Forelimb muscle (tissue), 1 donor: ENCODE measurements around the gene P2RY2. TPM values are rescaled to one million over a fixed set of nuclear protein-coding genes. Genes with fewer than 3 reads are reported as not detected.
"Not testable (repeated sequence)": the region's sequence is repeated elsewhere in the genome, so short reads cannot be mapped to it uniquely, and the experiment has no call there.

Source experiments
- DNase-seq: peaks from one replicate; pipeline ENCODE4 v3.0.0-alpha.2; 2013; ENCODE audit warnings: low read depth
- polyA plus RNA-seq: library from polyadenylated mRNA; unstranded; fragments of 120-200 nt; gene quantifications from one replicate; pipeline ENCODE4 v1.2.1, GENCODE V29; 2013; ENCODE audit not compliant: insufficient read length

P2RY2 gene
- polyA plus RNA-seq, 1 donor = 2.0 TPM

- DNase-seq = no peak
Observed at GRCh38 chr11:73227571-73228211, 9.6 kb downstream of the P2RY2 start.

GRCh38 chr11:73228268-73229134 lies 10.4 kb downstream of the P2RY2 start:
- DNase-seq = no peak

DNA sequence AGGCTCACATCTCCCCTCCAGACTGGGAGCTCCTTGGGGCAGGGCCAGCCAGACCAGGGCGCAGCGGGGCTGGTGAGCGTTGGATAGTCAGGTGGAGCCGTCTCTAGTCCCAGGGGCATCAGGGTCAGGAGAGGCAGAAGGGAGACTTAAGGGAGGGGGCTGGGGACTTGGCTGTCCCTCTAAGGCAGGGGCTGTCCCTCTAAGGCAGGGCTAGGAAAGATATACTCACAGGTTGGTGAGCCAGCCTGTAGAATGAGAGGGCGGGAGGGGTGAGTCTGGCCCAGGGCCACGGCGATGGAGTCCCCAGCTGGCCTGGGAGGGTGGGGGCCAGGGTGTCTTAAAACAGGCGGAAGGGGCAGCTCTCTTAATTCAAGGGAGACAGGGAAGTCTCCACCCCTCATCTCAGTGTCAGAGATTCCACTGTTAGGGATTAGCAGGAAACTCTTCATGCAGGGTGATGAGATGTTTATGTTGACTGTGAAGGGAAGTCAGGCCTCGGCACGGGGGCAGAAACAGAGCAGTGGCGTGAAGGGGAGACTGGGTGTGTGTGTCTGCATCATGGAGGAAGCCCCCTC lies 11.3 kb downstream of the P2RY2 start:
- DNase-seq = no peak

DNA sequence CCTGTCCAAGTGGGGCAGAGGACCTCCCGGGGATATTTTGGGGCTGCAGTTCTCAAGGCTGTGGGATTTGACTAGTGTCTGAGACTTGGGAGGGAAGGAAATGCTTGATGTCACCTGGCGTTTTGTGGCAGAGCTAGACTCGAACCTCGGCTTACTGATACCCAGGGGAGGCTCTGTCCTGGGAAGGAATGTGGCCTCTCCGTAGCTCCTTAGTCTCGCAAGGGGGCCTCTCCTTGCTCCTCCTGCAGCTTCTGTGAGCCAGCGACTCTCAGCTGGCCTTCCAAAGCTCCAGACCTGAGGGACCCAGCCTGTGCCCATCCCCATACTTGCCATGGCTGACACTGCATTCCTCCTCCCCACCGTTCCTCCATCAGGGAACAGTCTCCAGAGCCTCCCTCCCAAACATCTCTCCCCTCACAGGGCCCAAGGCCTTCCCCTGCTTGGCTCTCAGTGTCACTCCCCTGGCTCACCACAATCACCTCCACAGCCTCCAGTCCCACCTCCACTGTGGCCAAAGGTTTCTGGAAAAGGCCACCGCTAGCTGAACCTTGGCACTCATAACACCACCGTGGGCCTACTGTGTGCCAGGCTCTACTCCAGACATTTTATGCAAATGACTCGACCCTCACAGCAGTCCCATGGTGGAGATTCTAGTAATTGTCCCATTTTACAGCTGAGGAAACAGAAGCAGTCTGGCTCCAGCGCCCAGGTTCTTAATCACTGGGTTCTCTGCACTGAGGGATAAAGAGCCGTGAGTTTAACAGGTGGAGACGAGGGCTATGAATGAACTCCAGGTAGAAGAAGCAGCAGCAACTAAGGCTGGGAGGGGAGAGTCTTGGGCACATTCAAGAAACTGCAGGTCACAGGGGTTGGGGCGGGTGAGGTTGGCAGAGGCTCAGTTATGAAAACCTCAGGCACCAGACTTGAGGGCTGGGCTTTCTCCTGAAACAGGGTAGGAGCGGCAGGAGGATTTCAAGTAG lies 12.1 kb downstream of the P2RY2 start:
- DNase-seq = no peak

GRCh38 chr11:73230931-73231330 lies 12.8 kb downstream of the P2RY2 start:
- no peak for DNase-seq

DNA sequence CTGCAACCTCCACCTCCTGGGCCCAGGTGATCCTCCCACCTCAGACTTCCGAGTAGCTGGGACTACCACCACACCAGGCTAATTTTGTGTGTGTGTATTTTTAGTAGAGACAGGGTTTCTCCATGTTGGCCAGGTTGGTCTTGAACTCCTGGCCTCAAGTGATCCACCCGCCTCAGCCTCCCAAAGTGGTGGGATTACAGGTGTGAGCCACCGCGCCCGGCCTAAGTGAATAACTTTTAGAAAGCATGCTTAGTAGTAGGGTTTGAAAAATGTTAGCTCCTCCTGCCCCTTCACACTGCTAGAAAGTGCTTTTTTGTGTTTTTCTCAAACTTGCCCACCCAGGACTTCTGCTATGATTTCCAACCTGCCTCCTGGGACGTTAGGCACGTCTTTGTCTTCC lies 14.4 kb downstream of the P2RY2 start:
- DNase-seq = not testable (repeated sequence)

GRCh38 chr11:73233211-73233610 lies 15.1 kb downstream of the P2RY2 start:
- DNase-seq = no peak

DNA sequence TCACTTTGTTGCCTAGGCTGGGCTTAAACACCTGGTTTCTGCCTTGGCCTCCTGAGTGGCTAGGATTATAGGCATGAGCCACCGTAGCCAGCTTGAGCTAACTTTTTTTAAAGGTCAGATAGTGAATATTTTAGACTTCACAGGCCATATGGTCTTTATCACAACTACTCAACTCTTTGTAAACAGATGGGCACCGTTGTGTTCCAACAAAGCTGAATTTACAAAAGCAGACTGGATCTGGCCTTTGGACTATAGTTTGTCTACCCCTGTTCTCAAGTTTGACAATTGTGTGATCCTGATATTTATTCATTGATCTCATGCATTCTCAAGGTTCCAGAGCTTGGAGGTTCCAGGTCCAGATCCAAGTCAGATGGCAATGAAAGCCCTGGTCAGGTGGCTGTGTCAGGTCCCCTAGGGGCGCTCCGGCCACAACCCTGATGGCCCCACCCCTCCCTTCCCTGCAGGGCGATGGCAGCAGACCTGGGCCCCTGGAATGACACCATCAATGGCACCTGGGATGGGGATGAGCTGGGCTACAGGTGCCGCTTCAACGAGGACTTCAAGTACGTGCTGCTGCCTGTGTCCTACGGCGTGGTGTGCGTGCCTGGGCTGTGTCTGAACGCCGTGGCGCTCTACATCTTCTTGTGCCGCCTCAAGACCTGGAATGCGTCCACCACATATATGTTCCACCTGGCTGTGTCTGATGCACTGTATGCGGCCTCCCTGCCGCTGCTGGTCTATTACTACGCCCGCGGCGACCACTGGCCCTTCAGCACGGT lies 15.8 kb downstream of the P2RY2 start:
- DNase-seq = no peak

DNA sequence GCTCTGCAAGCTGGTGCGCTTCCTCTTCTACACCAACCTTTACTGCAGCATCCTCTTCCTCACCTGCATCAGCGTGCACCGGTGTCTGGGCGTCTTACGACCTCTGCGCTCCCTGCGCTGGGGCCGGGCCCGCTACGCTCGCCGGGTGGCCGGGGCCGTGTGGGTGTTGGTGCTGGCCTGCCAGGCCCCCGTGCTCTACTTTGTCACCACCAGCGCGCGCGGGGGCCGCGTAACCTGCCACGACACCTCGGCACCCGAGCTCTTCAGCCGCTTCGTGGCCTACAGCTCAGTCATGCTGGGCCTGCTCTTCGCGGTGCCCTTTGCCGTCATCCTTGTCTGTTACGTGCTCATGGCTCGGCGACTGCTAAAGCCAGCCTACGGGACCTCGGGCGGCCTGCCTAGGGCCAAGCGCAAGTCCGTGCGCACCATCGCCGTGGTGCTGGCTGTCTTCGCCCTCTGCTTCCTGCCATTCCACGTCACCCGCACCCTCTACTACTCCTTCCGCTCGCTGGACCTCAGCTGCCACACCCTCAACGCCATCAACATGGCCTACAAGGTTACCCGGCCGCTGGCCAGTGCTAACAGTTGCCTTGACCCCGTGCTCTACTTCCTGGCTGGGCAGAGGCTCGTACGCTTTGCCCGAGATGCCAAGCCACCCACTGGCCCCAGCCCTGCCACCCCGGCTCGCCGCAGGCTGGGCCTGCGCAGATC lies 16.5 kb downstream of the P2RY2 start:
- DNase-seq = no peak

DNA sequence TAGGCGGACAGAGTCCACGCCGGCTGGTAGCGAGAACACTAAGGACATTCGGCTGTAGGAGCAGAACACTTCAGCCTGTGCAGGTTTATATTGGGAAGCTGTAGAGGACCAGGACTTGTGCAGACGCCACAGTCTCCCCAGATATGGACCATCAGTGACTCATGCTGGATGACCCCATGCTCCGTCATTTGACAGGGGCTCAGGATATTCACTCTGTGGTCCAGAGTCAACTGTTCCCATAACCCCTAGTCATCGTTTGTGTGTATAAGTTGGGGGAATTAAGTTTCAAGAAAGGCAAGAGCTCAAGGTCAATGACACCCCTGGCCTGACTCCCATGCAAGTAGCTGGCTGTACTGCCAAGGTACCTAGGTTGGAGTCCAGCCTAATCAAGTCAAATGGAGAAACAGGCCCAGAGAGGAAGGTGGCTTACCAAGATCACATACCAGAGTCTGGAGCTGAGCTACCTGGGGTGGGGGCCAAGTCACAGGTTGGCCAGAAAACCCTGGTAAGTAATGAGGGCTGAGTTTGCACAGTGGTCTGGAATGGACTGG lies 17.2 kb downstream of the P2RY2 start:
- DNase-seq = no peak

DNA sequence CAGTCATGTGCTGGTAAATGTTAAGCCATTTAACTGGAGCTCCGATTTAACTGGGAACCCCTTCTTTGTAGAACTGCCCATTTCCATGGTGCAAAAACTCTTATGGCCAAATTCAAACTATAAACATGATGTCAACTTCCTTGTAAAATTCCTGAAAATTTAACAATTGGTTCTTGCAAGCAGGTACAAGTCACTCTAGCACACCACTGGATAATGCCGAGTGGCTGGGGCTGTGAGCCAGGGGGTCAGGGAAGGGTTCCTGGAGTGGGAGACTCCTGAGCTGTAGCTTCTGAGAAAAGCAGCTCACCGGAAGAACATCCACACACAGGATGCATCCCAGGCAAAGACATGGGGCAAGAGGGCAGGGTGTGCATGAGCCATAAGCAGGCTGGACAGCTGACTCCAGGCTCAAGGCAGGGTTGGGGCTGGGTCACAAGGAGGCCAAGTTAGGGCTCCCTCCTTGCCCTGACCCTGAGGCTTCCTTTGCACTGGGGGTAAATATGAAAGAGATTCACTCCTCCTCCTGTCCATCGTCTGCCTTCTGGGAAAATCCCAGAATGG lies 18.2 kb downstream of the P2RY2 start:
- no peak for DNase-seq

- DNase-seq = no peak
Observed at GRCh38 chr11:73236854-73237253, 18.8 kb downstream of the P2RY2 start.

DNA sequence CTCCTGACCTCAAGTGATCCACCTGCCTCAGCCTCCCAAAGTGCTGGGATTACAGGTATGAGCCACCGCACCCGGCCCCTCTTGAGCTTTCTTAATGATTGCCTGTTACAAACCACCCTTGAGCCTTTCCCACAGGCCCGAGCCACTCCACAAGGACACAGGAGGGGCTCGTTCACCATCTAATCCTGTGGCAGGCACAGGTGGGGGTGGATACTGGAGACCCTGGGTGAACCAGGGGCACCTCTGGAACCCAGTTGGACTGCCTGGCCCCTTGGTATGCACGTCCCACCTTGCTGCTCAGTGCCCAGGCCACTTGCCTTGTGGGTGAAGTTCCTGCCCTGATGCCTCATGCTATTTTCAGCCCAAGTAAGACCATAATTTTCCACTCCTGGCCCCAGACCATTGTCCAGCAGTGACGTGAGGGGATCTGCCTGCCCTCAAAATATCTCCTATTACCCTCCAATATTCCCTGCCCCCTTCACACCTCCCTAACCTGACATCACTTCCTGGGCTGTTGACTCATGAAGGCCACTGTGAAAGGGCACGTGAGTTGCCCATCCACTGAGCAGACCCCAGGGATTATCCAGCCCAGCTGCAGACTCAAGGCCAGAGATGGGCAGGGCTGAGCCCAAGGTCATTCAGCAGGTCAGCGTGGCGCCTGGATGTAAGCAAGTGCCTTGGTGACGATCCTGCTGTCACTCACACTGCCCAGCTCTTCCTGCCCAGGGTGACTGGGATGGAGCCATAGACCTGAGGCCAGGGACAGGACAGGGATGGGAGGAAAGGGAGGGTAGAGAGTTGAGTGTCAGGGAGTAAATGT lies 19.6 kb downstream of the P2RY2 start:
- no peak for DNase-seq

- DNase-seq = no peak
Observed at GRCh38 chr11:73239111-73239521, 21.0 kb downstream of the P2RY2 start.

- DNase-seq = no peak
Observed at GRCh38 chr11:73239571-73240189, 21.6 kb downstream of the P2RY2 start.

DNA sequence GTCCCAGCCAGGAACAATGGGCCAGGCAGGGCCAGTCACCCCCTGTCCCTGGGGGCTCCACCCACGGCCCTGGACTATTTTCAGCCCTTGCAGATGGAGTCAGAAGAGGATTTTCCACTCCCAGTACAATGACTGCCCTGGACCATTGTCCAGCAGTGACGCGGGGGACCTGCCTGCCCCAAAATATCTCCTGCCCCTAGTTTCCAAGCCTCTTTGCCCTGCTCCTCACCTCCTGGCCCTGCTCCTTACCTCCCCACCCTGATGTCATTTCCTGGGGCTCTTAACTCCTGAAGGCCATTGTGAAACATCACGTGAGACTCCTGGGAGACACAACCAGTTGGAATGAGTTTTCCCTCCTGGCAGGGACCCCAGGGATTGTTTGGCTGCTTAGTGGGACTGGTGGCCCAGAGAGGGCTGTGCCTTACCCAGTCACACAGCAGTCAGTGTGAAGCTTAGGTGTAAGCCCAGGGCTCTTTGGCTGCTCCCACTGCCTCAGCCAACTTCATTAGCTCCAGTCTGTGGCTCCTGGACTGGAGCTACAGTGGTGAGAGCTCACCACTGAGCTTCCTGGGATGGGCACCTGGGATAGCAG lies 22.2 kb downstream of the P2RY2 start:
- no peak for DNase-seq

- no peak for DNase-seq
Observed at GRCh38 chr11:73241300-73241699, 23.2 kb downstream of the P2RY2 start.
